Measurements from ENCODE around the gene RIC1. TPM values are rescaled to one million over a fixed set of nuclear protein-coding genes. Genes with fewer than 3 reads are reported as not detected.
A peak's percentile ranks its signal among the peaks of the same experiment; 100 is the strongest.

The RIC1 gene
- total and polyA plus RNA-seq, 2 of the 13 experiments (the other 11 are each of a cell fraction or from before 2014, with no cell fraction given), result 18.2 to 19.0 TPM

- ChIA-PET CTCF (ENCODE audit: low intra/inter-chr PET ratio, low total read pairs) (no interaction called here), POLR2A (no interaction called here)
- no peak overlapping the region for H3K4me2 ChIP-seq (ENCODE audit: low read depth, low read length)
- H3K27me3 ChIP-seq (ENCODE audit: control insufficient read depth in 1 of 2, insufficient read depth in 2 of 2, low read length in 2 of 2), result no peaks in the 10 kb centered on the region
- ATAC-seq, result no peak
- peak overlapping the region; percentile 52 for H3K27ac ChIP-seq (ENCODE audit: extremely low read length, insufficient read depth, low read length)
- H3K79me2 ChIP-seq (ENCODE audit: insufficient read depth, low read length), result peaks cover 6% of the 10 kb centered on the region
- DNase-seq (ENCODE audit: low spot score), result no peak
- no peak for FAIRE-seq
- TF ChIP-seq ATF4 (CRISPR knock-in tag; IDR thresholded peaks at IDR 0.05) (no peak), KMT2B (CRISPR knock-in tag; IDR thresholded peaks at IDR 0.05) (no peak), SKI (IDR thresholded peaks at IDR 0.05; ENCODE audit: partially characterized antibody) (no peak), ZNF670 (CRISPR knock-in tag; IDR thresholded peaks at IDR 0.05; ENCODE audit: borderline replicate concordance) (no peak), ZNF382 (CRISPR knock-in tag; IDR thresholded peaks at IDR 0.05; ENCODE audit: borderline replicate concordance) (no peak), ZFP36L2 (CRISPR knock-in tag; IDR thresholded peaks at IDR 0.05) (no peak), CCDC6 (CRISPR knock-in tag; IDR thresholded peaks at IDR 0.05) (no peak), ZNF589 (CRISPR knock-in tag; conservative IDR thresholded peaks at IDR 0.05) (no peak), MYC (CRISPR knock-in tag; IDR thresholded peaks at IDR 0.05; ENCODE audit: borderline replicate concordance) (no peak), ONECUT2 (CRISPR knock-in tag; IDR thresholded peaks at IDR 0.05) (no peak), ZFP41 (CRISPR knock-in tag; IDR thresholded peaks at IDR 0.05; ENCODE audit: borderline replicate concordance) (no peak), ZNF747 (CRISPR knock-in tag; IDR thresholded peaks at IDR 0.05; ENCODE audit: borderline replicate concordance) (no peak), ZNF563 (CRISPR knock-in tag; IDR thresholded peaks at IDR 0.05) (no peak), ZNF672 (CRISPR knock-in tag; IDR thresholded peaks at IDR 0.05) (no peak), NFATC3 (CRISPR knock-in tag; IDR thresholded peaks at IDR 0.05) (no peak)
- peaks cover 36% of the 10 kb centered on the region for H3K4me1 ChIP-seq (ENCODE audit: insufficient read depth, low read length)
- no TSS peak for BruUV-seq (replicated peaks)
- no peak overlapping the region for H2AFZ ChIP-seq (ENCODE audit: low read length)
- intact Hi-C loops (cut with micrococcal nuclease; ENCODE audit: unreplicated experiment) (no loop called here), in situ Hi-C loops (cut with HindIII; ENCODE audit: extremely low pct_ligation_motif_present, low pct_unique_long_range_greater_than_20kb) (no loop called here)
- H3K36me3 ChIP-seq (replicated peaks in 1 of 2; ENCODE audit: control insufficient read depth in 1 of 2, insufficient read depth in 2 of 2, low read length in 2 of 2), result peaks cover 11 to 53% of the 10 kb centered on the region in 2 experiments
- no peaks in the 10 kb centered on the region for H4K20me1 ChIP-seq (ENCODE audit: insufficient read depth, low read length)
- no peak overlapping the region for H3K9ac ChIP-seq (ENCODE audit: insufficient read depth, low read depth, low read length)
- H3K9me3 ChIP-seq (ENCODE audit: low read length), result peaks cover 10% of the 10 kb centered on the region
- 97% methylated on average over 1 of the region's 1 CpG for WGBS (ENCODE audit: low lambda C conversion rate)
- H3K4me3 ChIP-seq (replicated peaks in 1 of 3; ENCODE audit: insufficient read depth in 1 of 3, low read depth in 2 of 3, low read length in 3 of 3), result no peak overlapping the region
Observed at GRCh38 chr9:5778805-5779204, 149.9 kb downstream of the RIC1 start.
